Panc1 (cell line): Measurements from ENCODE around the gene GCKR.

Source experiments
- CTCF ChIP-seq: fragments of 450-650 bp; IDR thresholded peaks from 2 replicates; pipeline ENCODE4 v1.5.1; 2017; ENCODE audit warnings: mild to moderate bottlenecking
- POLR2AphosphoS5 ChIP-seq: IDR thresholded peaks from 2 replicates; pipeline ENCODE4 v1.6.1; 2012; ENCODE audit warnings: mild to moderate bottlenecking, low read depth, low read length, moderate library complexity

GRCh38 chr2:27493948-27494283 is 2.7 kb upstream of the GCKR start:
- TF ChIP-seq CTCF, result no peak
- no peak for TF ChIP-seq POLR2AphosphoS5
